GM23338 (cell line): Measurements from ENCODE around the gene NPY. TPM values are rescaled to one million over a fixed set of nuclear protein-coding genes. Genes with fewer than 3 reads are reported as not detected.

Experiments used
- ATAC-seq: fragments of 200-7000 bp; cut with Tn5 transposase; 3 replicates; pipeline ENCODE4 v1.9.1; 2020
- DNase-seq: peaks from one replicate; pipeline ENCODE4 v3.0.0-alpha.2; 2015; ENCODE audit warnings: low spot score
- H2AFZ ChIP-seq: fragments of 200-600 bp; sonication (generic); 2 replicates; pipeline ENCODE4 v1.8.0; 2016; ENCODE audit warnings: antibody characterized with exemption, mild to moderate bottlenecking, moderate library complexity
- H3F3A ChIP-seq: fragments of 200-600 bp; sonication (generic); replicated peaks from 2 replicates; pipeline ENCODE4 v1.8.0; 2017; ENCODE audit warnings: antibody characterized with exemption, mixed run types, low read depth
- H3K27ac ChIP-seq: fragments of 200-600 bp; sonication (generic); 2 replicates; pipeline ENCODE4 v1.6.1; 2016; ENCODE audit warnings: low read depth
- H3K27me3 ChIP-seq: fragments of 200-600 bp; sonication (generic); 2 replicates; pipeline ENCODE4 v1.8.0; 2016; ENCODE audit warnings: mild to moderate bottlenecking, mixed run types, moderate library complexity; ENCODE audit not compliant: insufficient read depth
- H3K36me3 ChIP-seq: fragments of 200-600 bp; sonication (generic); 2 replicates; pipeline ENCODE4 v1.8.0; 2016; ENCODE audit warnings: mild to moderate bottlenecking; ENCODE audit not compliant: insufficient read depth
- H3K4me1 ChIP-seq: fragments of 200-600 bp; sonication (generic); 2 replicates; pipeline ENCODE4 v1.8.0; 2016; ENCODE audit warnings: mild to moderate bottlenecking, moderate library complexity; ENCODE audit not compliant: insufficient read depth
- H3K4me2 ChIP-seq: fragments of 200-600 bp; sonication (generic); 2 replicates; pipeline ENCODE4 v1.7.1; 2017; ENCODE audit warnings: mixed run types
- H3K4me3 ChIP-seq: fragments of 200-600 bp; sonication (generic); 2 replicates; pipeline ENCODE4 v1.6.1; 2016; ENCODE audit warnings: mixed run types
- H3K79me2 ChIP-seq: fragments of 200-600 bp; sonication (generic); replicated peaks from 2 replicates; pipeline ENCODE4 v1.8.0; 2017; ENCODE audit warnings: mild to moderate bottlenecking; ENCODE audit not compliant: insufficient read depth
- H3K9me2 ChIP-seq: fragments of 200-600 bp; sonication (generic); 2 replicates; pipeline ENCODE4 v1.8.0; 2017; ENCODE audit not compliant: insufficient read depth
- H4K20me1 ChIP-seq: fragments of 200-600 bp; sonication (generic); replicated peaks from 2 replicates; pipeline ENCODE4 v1.8.0; 2017; ENCODE audit warnings: mild to moderate bottlenecking; ENCODE audit not compliant: insufficient read depth
- H3K27ac Mint-ChIP-seq: 2 replicates; pipeline ENCODE4 v1.8.0; 2020; ENCODE audit warnings: inconsistent platforms, mild to moderate bottlenecking, moderate library complexity, mixed read lengths
- H3K27me3 Mint-ChIP-seq: 3 replicates; pipeline ENCODE4 v1.8.0; 2022; ENCODE audit warnings: low read depth, mild to moderate bottlenecking, moderate library complexity, mixed read lengths, inconsistent platforms; ENCODE audit not compliant: insufficient read depth, poor library complexity
- H3K36me3 Mint-ChIP-seq: 3 replicates; pipeline ENCODE4 v1.8.0; 2021; ENCODE audit warnings: low read depth, mild to moderate bottlenecking, inconsistent platforms, moderate library complexity, mixed read lengths
- H3K4me1 Mint-ChIP-seq: 3 replicates; pipeline ENCODE4 v1.8.0; 2020; ENCODE audit warnings: mild to moderate bottlenecking, inconsistent platforms, mixed read lengths
- H3K4me3 Mint-ChIP-seq: 3 replicates; pipeline ENCODE4 v1.8.0; 2021; ENCODE audit warnings: moderate library complexity, mild to moderate bottlenecking, inconsistent platforms, mixed read lengths
- H3K9me3 Mint-ChIP-seq: 3 replicates; pipeline ENCODE4 v1.8.0; 2020; ENCODE audit warnings: moderate library complexity, mild to moderate bottlenecking, inconsistent platforms, mixed read lengths
- CREB1 ChIP-seq: fragments of 250-450 bp; sonication (Bioruptor Pico); IDR thresholded peaks from 2 replicates; pipeline ENCODE4 v1.5.0; 2020; ENCODE audit warnings: low read depth, mild to moderate bottlenecking, moderate library complexity
- CTCF ChIP-seq, 2 experiments: fragments of 200-600 bp in 1 of 2; sonication (generic) in 1 of 2; conservative IDR thresholded peaks; 2 replicates each; pipeline versions ENCODE4 v1.5.1 to v1.6.1; 2016 to 2017; ENCODE audit warnings: antibody characterized with exemption in 2 of 2, low read depth in 2 of 2, mild to moderate bottlenecking in 2 of 2, moderate library complexity in 1 of 2
- ETS1 ChIP-seq: IDR thresholded peaks from 2 replicates; pipeline ENCODE4 v1.6.1; 2016; ENCODE audit warnings: antibody characterized with exemption
- EZH2 ChIP-seq: fragments of 200-600 bp; sonication (generic); IDR thresholded peaks from one replicate; pipeline ENCODE4 v1.8.0; 2017; ENCODE audit warnings: antibody characterized with exemption, mild to moderate bottlenecking, low read depth; ENCODE audit not compliant: unreplicated experiment
- EZH2phosphoT487 ChIP-seq: fragments of 200-600 bp; sonication (generic); IDR thresholded peaks from one replicate; pipeline ENCODE4 v1.8.1; 2018; ENCODE audit warnings: antibody characterized with exemption; ENCODE audit not compliant: unreplicated experiment
- JUNB ChIP-seq: IDR thresholded peaks from one replicate; pipeline ENCODE4 v1.6.1; 2016; ENCODE audit warnings: antibody characterized with exemption; ENCODE audit not compliant: unreplicated experiment
- NANOG ChIP-seq: IDR thresholded peaks from 2 replicates; pipeline ENCODE4 v1.6.1; 2016; ENCODE audit warnings: antibody characterized with exemption, borderline replicate concordance
- POLR2AphosphoS5 ChIP-seq: IDR thresholded peaks from 2 replicates; pipeline ENCODE4 v1.6.1; 2016; ENCODE audit warnings: antibody characterized with exemption, low read depth
- STAT1 ChIP-seq: IDR thresholded peaks from one replicate; pipeline ENCODE4 v1.6.1; 2016; ENCODE audit warnings: antibody characterized with exemption; ENCODE audit not compliant: unreplicated experiment
- ZNF114 ChIP-seq: fragments of 250-450 bp; sonication (Bioruptor Pico); IDR thresholded peaks from 2 replicates; pipeline ENCODE4 v1.5.0; 2020; ENCODE audit warnings: mild to moderate bottlenecking, moderate library complexity
- ZNF331 ChIP-seq: fragments of 250-450 bp; sonication (Bioruptor Pico); IDR thresholded peaks from 2 replicates; pipeline ENCODE4 v1.5.0; 2020; ENCODE audit warnings: low read depth, mild to moderate bottlenecking, moderate library complexity
- polyA plus RNA-seq: library from polyadenylated mRNA; unstranded; fragments of >200 nt; fragmentation: Nextera tagmentation; extraction: Ambion mirVana; gene quantifications from 2 replicates; pipeline ENCODE4 v1.2.1, GENCODE V29; 2016
- total RNA-seq: library from RNA; depleted of rRNA; stranded (reverse); fragments of >200 nt; shearing (Covaris generic); gene quantifications from 2 replicates; pipeline ENCODE4 v1.2.3, GENCODE V29; 2014
- TF ChIP-seq, protein P1 (sequence below): IDR thresholded peaks from one replicate; pipeline ENCODE4 v1.6.1; 2018; ENCODE audit warnings: antibody characterized with exemption; ENCODE audit not compliant: unreplicated experiment
- TF ChIP-seq, protein P2 (sequence below): fragments of 250-450 bp; sonication (Bioruptor Pico); IDR thresholded peaks from 2 replicates; pipeline ENCODE4 v1.5.0; 2020; ENCODE audit warnings: mild to moderate bottlenecking, moderate library complexity

The NPY gene
- total and polyA plus RNA-seq, 2 experiments from 2014 or later: 7.0 TPM; not detected in 1

GRCh38 chr7:24271938-24272337 is 12.1 kb upstream of the NPY start (continued):
- TF ChIP-seq STAT1: no peak

DNA sequence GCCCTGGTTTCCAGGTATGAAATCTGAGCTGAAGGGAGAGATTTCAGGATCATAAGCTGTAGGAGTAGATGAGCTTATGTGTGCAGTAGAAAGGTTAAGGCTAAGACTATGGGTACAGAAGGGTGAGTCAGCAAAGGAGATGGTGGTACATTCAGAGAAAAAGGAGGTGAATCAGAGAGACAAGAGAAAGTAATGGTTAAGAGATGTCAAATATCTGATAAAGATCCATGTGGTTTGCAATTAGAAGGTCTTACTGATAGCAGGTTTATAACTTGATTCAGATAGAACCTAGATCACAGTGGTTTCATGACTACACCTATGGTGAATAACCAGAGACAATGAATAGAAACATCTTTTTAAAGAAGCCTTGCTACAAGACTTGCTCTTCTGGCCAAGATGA is 4.5 kb upstream of the NPY start:
- Histone ChIP-seq H3K4me2 (no peak overlapping the region), H3K4me3 (no peak overlapping the region), H3K9me2 (0 out of 2 replicates have a peak, but pooled peaks cover 7% of the 10 kb centered on the region), H3F3A (0 out of 2 replicates have a peak, but pooled peaks cover 2% of the 10 kb centered on the region), H2AFZ (no peak overlapping the region), H3K27ac (no peak overlapping the region), H3K4me1 (peaks cover 15% of the 10 kb centered on the region), H3K79me2 (no peaks in the 10 kb centered on the region), H4K20me1 (no peaks in the 10 kb centered on the region), H3K36me3 (no peaks in the 10 kb centered on the region), H3K27me3 (peaks cover 45% of the 10 kb centered on the region)
- Mint-ChIP-seq H3K4me3 (no peak overlapping the region), H3K27me3 (peaks cover 27% of the 10 kb centered on the region), H3K9me3 (no peaks in the 10 kb centered on the region; the same call in 1 of the 3 replicates), H3K27ac (no peak overlapping the region), H3K36me3 (peaks cover 23% of the 10 kb centered on the region), H3K4me1 (peaks cover 2% of the 10 kb centered on the region; the same call in 1 of the 3 replicates)
- no peak for DNase-seq
- TF ChIP-seq, protein P1, sequence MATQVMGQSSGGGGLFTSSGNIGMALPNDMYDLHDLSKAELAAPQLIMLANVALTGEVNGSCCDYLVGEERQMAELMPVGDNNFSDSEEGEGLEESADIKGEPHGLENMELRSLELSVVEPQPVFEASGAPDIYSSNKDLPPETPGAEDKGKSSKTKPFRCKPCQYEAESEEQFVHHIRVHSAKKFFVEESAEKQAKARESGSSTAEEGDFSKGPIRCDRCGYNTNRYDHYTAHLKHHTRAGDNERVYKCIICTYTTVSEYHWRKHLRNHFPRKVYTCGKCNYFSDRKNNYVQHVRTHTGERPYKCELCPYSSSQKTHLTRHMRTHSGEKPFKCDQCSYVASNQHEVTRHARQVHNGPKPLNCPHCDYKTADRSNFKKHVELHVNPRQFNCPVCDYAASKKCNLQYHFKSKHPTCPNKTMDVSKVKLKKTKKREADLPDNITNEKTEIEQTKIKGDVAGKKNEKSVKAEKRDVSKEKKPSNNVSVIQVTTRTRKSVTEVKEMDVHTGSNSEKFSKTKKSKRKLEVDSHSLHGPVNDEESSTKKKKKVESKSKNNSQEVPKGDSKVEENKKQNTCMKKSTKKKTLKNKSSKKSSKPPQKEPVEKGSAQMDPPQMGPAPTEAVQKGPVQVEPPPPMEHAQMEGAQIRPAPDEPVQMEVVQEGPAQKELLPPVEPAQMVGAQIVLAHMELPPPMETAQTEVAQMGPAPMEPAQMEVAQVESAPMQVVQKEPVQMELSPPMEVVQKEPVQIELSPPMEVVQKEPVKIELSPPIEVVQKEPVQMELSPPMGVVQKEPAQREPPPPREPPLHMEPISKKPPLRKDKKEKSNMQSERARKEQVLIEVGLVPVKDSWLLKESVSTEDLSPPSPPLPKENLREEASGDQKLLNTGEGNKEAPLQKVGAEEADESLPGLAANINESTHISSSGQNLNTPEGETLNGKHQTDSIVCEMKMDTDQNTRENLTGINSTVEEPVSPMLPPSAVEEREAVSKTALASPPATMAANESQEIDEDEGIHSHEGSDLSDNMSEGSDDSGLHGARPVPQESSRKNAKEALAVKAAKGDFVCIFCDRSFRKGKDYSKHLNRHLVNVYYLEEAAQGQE: no peak
- no peak for TF ChIP-seq STAT1
- TF ChIP-seq POLR2AphosphoS5: no peak
- TF ChIP-seq ZNF114 (CRISPR knock-in tag): no peak
- no peak for TF ChIP-seq EZH2
- TF ChIP-seq ZNF331: no peak
- TF ChIP-seq ETS1: no peak
- no peak for TF ChIP-seq EZH2phosphoT487
- no peak for TF ChIP-seq CTCF (conservative IDR thresholded peaks at IDR 0.05; ENCODE audit: low read depth in 2 of 2)
- no peak for TF ChIP-seq NANOG
- TF ChIP-seq JUNB: no peak
- TF ChIP-seq, protein P2, sequence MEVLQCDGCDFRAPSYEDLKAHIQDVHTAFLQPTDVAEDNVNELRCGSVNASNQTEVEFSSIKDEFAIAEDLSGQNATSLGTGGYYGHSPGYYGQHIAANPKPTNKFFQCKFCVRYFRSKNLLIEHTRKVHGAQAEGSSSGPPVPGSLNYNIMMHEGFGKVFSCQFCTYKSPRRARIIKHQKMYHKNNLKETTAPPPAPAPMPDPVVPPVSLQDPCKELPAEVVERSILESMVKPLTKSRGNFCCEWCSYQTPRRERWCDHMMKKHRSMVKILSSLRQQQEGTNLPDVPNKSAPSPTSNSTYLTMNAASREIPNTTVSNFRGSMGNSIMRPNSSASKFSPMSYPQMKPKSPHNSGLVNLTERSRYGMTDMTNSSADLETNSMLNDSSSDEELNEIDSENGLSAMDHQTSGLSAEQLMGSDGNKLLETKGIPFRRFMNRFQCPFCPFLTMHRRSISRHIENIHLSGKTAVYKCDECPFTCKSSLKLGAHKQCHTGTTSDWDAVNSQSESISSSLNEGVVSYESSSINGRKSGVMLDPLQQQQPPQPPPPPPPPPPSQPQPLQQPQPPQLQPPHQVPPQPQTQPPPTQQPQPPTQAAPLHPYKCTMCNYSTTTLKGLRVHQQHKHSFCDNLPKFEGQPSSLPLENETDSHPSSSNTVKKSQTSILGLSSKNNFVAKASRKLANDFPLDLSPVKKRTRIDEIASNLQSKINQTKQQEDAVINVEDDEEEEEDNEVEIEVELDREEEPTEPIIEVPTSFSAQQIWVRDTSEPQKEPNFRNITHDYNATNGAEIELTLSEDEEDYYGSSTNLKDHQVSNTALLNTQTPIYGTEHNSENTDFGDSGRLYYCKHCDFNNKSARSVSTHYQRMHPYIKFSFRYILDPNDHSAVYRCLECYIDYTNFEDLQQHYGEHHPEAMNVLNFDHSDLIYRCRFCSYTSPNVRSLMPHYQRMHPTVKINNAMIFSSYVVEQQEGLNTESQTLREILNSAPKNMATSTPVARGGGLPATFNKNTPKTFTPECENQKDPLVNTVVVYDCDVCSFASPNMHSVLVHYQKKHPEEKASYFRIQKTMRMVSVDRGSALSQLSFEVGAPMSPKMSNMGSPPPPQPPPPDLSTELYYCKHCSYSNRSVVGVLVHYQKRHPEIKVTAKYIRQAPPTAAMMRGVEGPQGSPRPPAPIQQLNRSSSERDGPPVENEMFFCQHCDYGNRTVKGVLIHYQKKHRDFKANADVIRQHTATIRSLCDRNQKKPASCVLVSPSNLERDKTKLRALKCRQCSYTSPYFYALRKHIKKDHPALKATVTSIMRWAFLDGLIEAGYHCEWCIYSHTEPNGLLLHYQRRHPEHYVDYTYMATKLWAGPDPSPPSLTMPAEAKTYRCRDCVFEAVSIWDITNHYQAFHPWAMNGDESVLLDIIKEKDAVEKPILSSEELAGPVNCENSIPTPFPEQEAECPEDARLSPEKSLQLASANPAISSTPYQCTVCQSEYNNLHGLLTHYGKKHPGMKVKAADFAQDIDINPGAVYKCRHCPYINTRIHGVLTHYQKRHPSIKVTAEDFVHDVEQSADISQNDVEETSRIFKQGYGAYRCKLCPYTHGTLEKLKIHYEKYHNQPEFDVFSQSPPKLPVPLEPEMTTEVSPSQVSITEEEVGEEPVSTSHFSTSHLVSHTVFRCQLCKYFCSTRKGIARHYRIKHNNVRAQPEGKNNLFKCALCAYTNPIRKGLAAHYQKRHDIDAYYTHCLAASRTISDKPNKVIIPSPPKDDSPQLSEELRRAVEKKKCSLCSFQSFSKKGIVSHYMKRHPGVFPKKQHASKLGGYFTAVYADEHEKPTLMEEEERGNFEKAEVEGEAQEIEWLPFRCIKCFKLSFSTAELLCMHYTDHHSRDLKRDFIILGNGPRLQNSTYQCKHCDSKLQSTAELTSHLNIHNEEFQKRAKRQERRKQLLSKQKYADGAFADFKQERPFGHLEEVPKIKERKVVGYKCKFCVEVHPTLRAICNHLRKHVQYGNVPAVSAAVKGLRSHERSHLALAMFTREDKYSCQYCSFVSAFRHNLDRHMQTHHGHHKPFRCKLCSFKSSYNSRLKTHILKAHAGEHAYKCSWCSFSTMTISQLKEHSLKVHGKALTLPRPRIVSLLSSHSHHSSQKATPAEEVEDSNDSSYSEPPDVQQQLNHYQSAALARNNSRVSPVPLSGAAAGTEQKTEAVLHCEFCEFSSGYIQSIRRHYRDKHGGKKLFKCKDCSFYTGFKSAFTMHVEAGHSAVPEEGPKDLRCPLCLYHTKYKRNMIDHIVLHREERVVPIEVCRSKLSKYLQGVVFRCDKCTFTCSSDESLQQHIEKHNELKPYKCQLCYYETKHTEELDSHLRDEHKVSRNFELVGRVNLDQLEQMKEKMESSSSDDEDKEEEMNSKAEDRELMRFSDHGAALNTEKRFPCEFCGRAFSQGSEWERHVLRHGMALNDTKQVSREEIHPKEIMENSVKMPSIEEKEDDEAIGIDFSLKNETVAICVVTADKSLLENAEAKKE (CRISPR knock-in tag): no peak
- TF ChIP-seq CREB1: no peak
- no peak for ATAC-seq
